Lower lobe of right lung (tissue), 2 donors: Measurements from ENCODE around the gene MYO15B. TPM values are rescaled to one million over a fixed set of nuclear protein-coding genes. Genes with fewer than 3 reads are reported as not detected.

Experiments used
- ATAC-seq, 2 donors: fragments of 200-7000 bp; cut with Tn5 transposase; one replicate each; pipeline ENCODE4 v1.9.1; 2020 to 2022; ENCODE audit warnings: mild to moderate bottlenecking in 2 of 2, moderate library complexity in 2 of 2
- DNase-seq: peaks from one replicate; pipeline ENCODE4 v3.0.0-alpha.2; 2020
- H3K27ac ChIP-seq: fragments of 200-600 bp; one replicate; pipeline ENCODE4 v1.8.0; 2022
- H3K27me3 ChIP-seq: fragments of 200-600 bp; one replicate; pipeline ENCODE4 v1.8.0; 2022; ENCODE audit warnings: low read depth
- H3K36me3 ChIP-seq: fragments of 200-600 bp; one replicate; pipeline ENCODE4 v1.8.0; 2022; ENCODE audit warnings: mild to moderate bottlenecking
- H3K4me1 ChIP-seq: fragments of 200-600 bp; one replicate; pipeline ENCODE4 v1.8.0; 2022
- H3K4me3 ChIP-seq: fragments of 200-600 bp; one replicate; pipeline ENCODE4 v1.8.0; 2022; ENCODE audit warnings: mild to moderate bottlenecking
- H3K9me3 ChIP-seq: fragments of 200-600 bp; one replicate; pipeline ENCODE4 v1.8.0; 2022
- CTCF ChIP-seq: fragments of 200-600 bp; IDR thresholded peaks from one replicate; pipeline ENCODE4 v1.8.0; 2022; ENCODE audit warnings: antibody characterized with exemption, mild to moderate bottlenecking
- intact Hi-C: fragments of 100-400 bp; cut with DNase I; formaldehyde crosslinking; loops from one replicate; pipeline ENCODE4 v1.11.0; 2022
- total RNA-seq: library from RNA; stranded (reverse); fragmentation: NEBNext Ultra II Directional; extraction: Animal tissue kit (Norgen Biotek cat#: 25700); gene quantifications from one replicate; pipeline ENCODE4 v1.2.1, GENCODE V29; 2021
- donor health status: DM: no; HTN: yes; CAD: no; lungs with severe emphysema.

MYO15B gene
- total RNA-seq, 1 donor from 2014 or later, result 181 TPM

DNA sequence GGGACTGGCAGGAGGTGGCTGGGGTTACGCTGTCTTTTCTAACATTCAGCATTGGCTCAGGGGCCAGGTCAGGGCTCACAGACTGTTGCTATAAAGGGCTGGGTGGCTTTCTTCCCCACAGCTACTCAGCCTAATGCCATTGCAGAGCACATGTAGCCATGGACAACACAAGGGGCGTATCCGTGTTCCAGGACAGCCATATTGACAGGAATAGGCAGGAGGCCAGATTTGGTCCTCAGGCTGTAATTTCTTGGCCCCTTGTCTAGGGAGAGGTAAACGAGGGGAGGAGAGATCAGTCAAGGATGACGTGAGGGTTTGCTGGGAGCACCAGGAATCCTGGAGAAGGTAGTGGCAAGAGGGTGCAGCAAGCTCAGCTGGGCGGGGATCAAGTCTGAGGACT, 21.2 kb upstream of the MYO15B start:
- intact Hi-C loops, result no loop called here
- no peak for DNase-seq
- no peak for TF ChIP-seq CTCF
- no peaks in the 10 kb centered on the region for H3K4me1 ChIP-seq
- H3K27ac ChIP-seq, result no peak overlapping the region
- no peak for ATAC-seq
- no peaks in the 10 kb centered on the region for H3K27me3 ChIP-seq
- no peak overlapping the region for H3K4me3 ChIP-seq
- peaks cover 74% of the 10 kb centered on the region for H3K36me3 ChIP-seq
- no peaks in the 10 kb centered on the region for H3K9me3 ChIP-seq

DNA sequence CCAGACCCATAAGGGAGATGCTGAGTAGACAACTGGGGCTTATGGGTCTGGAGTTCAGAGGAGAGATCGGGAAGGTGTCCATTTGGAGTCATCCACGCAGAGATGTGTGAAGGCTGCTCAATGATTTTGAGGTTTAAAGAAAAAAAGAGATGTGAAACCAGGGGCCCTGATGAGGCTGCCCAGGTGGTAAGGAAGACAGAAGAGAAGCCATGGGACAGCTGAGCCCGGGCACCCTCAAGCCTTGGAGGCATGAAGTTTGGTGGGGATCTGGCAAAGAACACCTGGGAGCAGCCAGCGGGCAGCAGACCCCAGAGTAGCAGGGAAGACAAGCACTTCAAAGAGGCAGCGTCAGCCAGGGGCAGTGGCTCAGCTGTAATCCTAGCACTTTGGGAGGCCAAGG, 20.8 kb upstream of the MYO15B start:
- intact Hi-C loops, result no loop called here
- Histone ChIP-seq H3K4me3 (no peak overlapping the region), H3K27me3 (no peaks in the 10 kb centered on the region), H3K27ac (no peak overlapping the region), H3K36me3 (peaks cover 78% of the 10 kb centered on the region), H3K4me1 (no peaks in the 10 kb centered on the region), H3K9me3 (no peaks in the 10 kb centered on the region)
- ATAC-seq (no peak), DNase-seq (no peak)
- TF ChIP-seq CTCF, result no peak

DNA sequence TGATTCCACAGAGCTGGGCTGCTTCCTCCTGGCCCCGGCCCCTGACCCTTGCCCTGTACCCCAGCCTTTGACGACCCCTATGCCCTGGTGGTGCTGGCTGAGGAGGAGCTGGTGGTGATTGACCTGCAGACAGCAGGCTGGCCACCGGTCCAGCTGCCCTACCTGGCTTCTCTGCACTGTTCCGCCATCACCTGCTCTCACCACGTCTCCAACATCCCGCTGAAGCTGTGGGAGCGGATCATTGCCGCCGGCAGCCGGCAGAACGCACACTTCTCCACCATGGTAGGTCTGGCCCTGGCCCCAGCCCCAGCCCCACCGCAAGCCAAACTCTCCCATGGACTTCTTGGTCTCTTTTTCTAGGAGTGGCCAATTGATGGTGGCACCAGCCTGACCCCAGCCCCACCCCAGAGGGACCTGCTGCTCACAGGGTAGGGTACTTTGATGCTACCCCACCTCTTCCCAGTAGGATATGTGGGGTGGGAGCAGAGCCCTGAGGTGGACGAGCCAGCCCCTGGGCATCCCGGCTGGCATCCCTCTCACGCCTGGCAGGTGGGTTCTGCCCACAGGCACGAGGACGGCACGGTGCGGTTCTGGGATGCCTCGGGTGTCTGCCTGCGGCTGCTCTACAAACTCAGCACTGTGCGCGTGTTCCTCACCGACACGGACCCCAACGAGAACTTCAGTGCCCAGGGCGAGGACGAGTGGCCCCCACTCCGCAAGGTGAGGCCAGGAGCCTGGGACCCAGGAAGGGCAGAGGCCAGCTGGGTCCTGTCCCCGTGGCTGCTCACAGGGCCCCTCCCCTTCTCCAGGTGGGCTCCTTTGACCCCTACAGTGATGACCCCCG, 19.0 kb upstream of the MYO15B start:
- DNase-seq (no peak), ATAC-seq (no peak)
- no peak for TF ChIP-seq CTCF
- no peak overlapping the region for H3K4me3 ChIP-seq
- H3K9me3 ChIP-seq, result no peaks in the 10 kb centered on the region
- no peaks in the 10 kb centered on the region for H3K27me3 ChIP-seq
- peaks cover 76% of the 10 kb centered on the region for H3K36me3 ChIP-seq
- no peaks in the 10 kb centered on the region for H3K4me1 ChIP-seq
- intact Hi-C loops, result no loop called here
- H3K27ac ChIP-seq, result no peak overlapping the region

DNA sequence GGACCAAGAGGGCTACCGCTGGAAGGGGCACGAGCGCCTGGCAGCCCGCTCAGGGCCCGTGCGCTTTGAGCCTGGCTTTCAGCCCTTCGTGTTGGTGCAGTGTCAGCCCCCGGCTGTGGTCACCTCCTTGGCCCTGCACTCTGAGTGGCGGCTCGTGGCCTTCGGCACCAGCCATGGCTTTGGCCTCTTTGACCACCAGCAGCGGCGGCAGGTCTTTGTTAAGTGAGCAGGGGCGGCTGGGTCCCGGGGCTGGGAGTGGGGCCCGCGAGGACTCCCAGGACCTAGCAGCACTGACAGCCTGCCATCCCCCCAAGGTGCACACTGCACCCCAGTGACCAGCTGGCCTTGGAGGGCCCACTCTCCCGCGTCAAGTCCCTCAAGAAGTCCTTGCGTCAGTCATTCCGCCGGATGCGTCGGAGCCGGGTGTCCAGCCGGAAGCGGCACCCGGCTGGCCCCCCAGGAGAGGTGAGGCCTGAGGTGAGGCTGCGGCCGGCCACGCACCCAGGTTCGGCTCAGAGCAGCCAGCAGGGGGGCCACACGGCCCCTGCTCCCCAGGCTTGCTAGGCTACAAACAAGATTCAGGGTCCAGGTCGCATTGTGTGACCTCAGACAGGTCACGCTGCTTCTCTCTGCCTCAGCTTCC, 17.4 kb upstream of the MYO15B start:
- no peak for DNase-seq
- TF ChIP-seq CTCF, result no peak
- Histone ChIP-seq H3K27ac (peak overlapping the region; percentile 80), H3K4me1 (no peaks in the 10 kb centered on the region), H3K36me3 (peaks cover 63% of the 10 kb centered on the region), H3K4me3 (no peak overlapping the region), H3K9me3 (no peaks in the 10 kb centered on the region), H3K27me3 (no peaks in the 10 kb centered on the region)
- ATAC-seq, result no peak
- intact Hi-C loops, result no loop called here

GRCh38 chr17:75570772-75571171, 16.8 kb upstream of the MYO15B start:
- DNase-seq (no peak), ATAC-seq (no peak)
- intact Hi-C loops, result no loop called here
- Histone ChIP-seq H3K27me3 (no peaks in the 10 kb centered on the region), H3K36me3 (peaks cover 60% of the 10 kb centered on the region), H3K9me3 (no peaks in the 10 kb centered on the region), H3K4me3 (no peak overlapping the region), H3K27ac (peak overlapping the region; percentile 80), H3K4me1 (no peaks in the 10 kb centered on the region)
- TF ChIP-seq CTCF, result no peak
